GM18498 (cell line): ENCODE measurements around the gene LAPTM5.

ENCODE experiments used
- ATAC-seq: cut with Tn5 transposase; IDR thresholded peaks from one replicate; pipeline ENCODE4 v1.9.1; 2021; ENCODE audit warnings: mild to moderate bottlenecking, moderate library complexity; ENCODE audit not compliant: unreplicated experiment

Gene LAPTM5

GRCh38 chr1:30758121-30758688 is 631 bp upstream of the LAPTM5 start:
- no peak for ATAC-seq

- no peak for ATAC-seq
Measured at GRCh38 chr1:30756545-30757351, 826 bp downstream of the LAPTM5 start.

GRCh38 chr1:30756206-30756544 is 1.4 kb downstream of the LAPTM5 start:
- no peak for ATAC-seq

- no peak for ATAC-seq
Measured at GRCh38 chr1:30755746-30756145, 1.8 kb downstream of the LAPTM5 start.

- ATAC-seq: no peak
Measured at GRCh38 chr1:30755334-30755733, 2.2 kb downstream of the LAPTM5 start.

GRCh38 chr1:30754684-30755171 is 2.8 kb downstream of the LAPTM5 start:
- peak; percentile 53 for ATAC-seq

GRCh38 chr1:30753660-30754123 is 3.9 kb downstream of the LAPTM5 start:
- ATAC-seq: no peak

GRCh38 chr1:30753118-30753517 is 4.5 kb downstream of the LAPTM5 start:
- ATAC-seq: no peak

- ATAC-seq: no peak
Measured at GRCh38 chr1:30752651-30752908, 5.0 kb downstream of the LAPTM5 start.

GRCh38 chr1:30751830-30752650 is 5.5 kb downstream of the LAPTM5 start:
- no peak for ATAC-seq

GRCh38 chr1:30750731-30751291 is 6.8 kb downstream of the LAPTM5 start:
- no peak for ATAC-seq

- ATAC-seq: peak; percentile 21
Measured at GRCh38 chr1:30749691-30750583, 7.6 kb downstream of the LAPTM5 start.

- no peak for ATAC-seq
Measured at GRCh38 chr1:30748699-30749401, 8.7 kb downstream of the LAPTM5 start.

- ATAC-seq: no peak
Measured at GRCh38 chr1:30748098-30748698, 9.4 kb downstream of the LAPTM5 start.

GRCh38 chr1:30747033-30748008 is 10.3 kb downstream of the LAPTM5 start:
- no peak for ATAC-seq

GRCh38 chr1:30746212-30747032 is 11.2 kb downstream of the LAPTM5 start:
- no peak for ATAC-seq

GRCh38 chr1:30745834-30746208 is 11.8 kb downstream of the LAPTM5 start:
- ATAC-seq: no peak
